MCF 10A (cell line): Measurements from ENCODE around the gene XRCC3. TPM values are rescaled to one million over a fixed set of nuclear protein-coding genes. Genes with fewer than 3 reads are reported as not detected.

Source experiments
- BruUV-seq: library from RNA; stranded (reverse); fragments of 400-500 nt; replicated peaks from 2 replicates; lab custom pipeline; 2021; lab: Mats Ljungman, UMichigan
- CTCF ChIA-PET: fragments of 300-600 bp; sonication (Branson Sonifier 250); formaldehyde crosslinking; extraction: SDS; loops from one replicate; lab custom pipeline; 2021; ENCODE audit warnings: antibody characterized with exemption, inconsistent platforms; lab: Yijun Ruan, JAX
- POLR2A ChIA-PET: fragments of 300-600, 350-650 bp; sonication (Branson Sonifier 250); formaldehyde crosslinking; extraction: SDS; loops from one replicate; lab custom pipeline; 2020; ENCODE audit warnings: antibody characterized with exemption, inconsistent platforms; lab: Yijun Ruan, JAX
- DNase-seq: peaks from one replicate; pipeline ENCODE4 v3.0.0-alpha.2; 2018; ENCODE audit not compliant: unreplicated experiment
- H3K27ac Mint-ChIP-seq: one replicate; pipeline ENCODE4 v1.8.0; 2022; ENCODE audit warnings: mild to moderate bottlenecking, low read depth, mixed read lengths; ENCODE audit not compliant: unreplicated experiment
- H3K27me3 Mint-ChIP-seq: one replicate; pipeline ENCODE4 v1.8.0; 2022; ENCODE audit warnings: mixed read lengths; ENCODE audit not compliant: insufficient read depth, unreplicated experiment
- H3K36me3 Mint-ChIP-seq: one replicate; pipeline ENCODE4 v1.8.0; 2022; ENCODE audit warnings: mild to moderate bottlenecking, moderate library complexity, mixed read lengths; ENCODE audit not compliant: insufficient read depth, unreplicated experiment
- H3K4me1 Mint-ChIP-seq: one replicate; pipeline ENCODE4 v1.8.0; 2022; ENCODE audit warnings: mixed read lengths; ENCODE audit not compliant: insufficient read depth, unreplicated experiment
- H3K4me3 Mint-ChIP-seq: one replicate; pipeline ENCODE4 v1.8.0; 2022; ENCODE audit warnings: mild to moderate bottlenecking, moderate library complexity, mixed read lengths; ENCODE audit not compliant: unreplicated experiment
- H3K9me3 Mint-ChIP-seq: one replicate; pipeline ENCODE4 v1.8.0; 2022; ENCODE audit warnings: mixed read lengths; ENCODE audit not compliant: unreplicated experiment
- CTCF ChIP-seq: fragments of 200-600 bp; IDR thresholded peaks from one replicate; pipeline ENCODE4 v1.8.0; 2022; ENCODE audit warnings: antibody characterized with exemption, mild to moderate bottlenecking; ENCODE audit not compliant: unreplicated experiment
- intact Hi-C: fragments of 100-400 bp; cut with micrococcal nuclease; formaldehyde crosslinking; loops from 2 replicates; pipeline ENCODE4 v1.14.1; 2022
- total RNA-seq: library from RNA; stranded (reverse); gene quantifications from 2 replicates; pipeline ENCODE4 v1.2.3, GENCODE V29; 2022

The XRCC3 gene
- total RNA-seq, 1 experiment from 2014 or later, result 17.5 TPM

- BruUV-seq, result TSS peak; percentile 3
- TF ChIP-seq CTCF, result no peak
- CTCF ChIA-PET, result interaction anchor here (0.6 kb wide), 1 partner anchor 15 kb away, joined by 3 read pairs; no protein-coding TSS in a partner anchor
- no peak overlapping the region for H3K4me3 Mint-ChIP-seq
- H3K27me3 Mint-ChIP-seq, result no peaks in the 10 kb centered on the region
- H3K36me3 Mint-ChIP-seq, result peaks cover 56% of the 10 kb centered on the region
- POLR2A ChIA-PET, result interaction anchor here (0.6 to 0.7 kb wide), 2 partner anchors 15 to 1137 kb away, joined by 3 read pairs; no protein-coding TSS in a partner anchor
- H3K4me1 Mint-ChIP-seq, result peaks cover 14% of the 10 kb centered on the region
- H3K27ac Mint-ChIP-seq, result peak overlapping the region; percentile 39
- DNase-seq, result no peak
- no peaks in the 10 kb centered on the region for H3K9me3 Mint-ChIP-seq
- intact Hi-C loops, result no loop called here
Observed at GRCh38 chr14:103696466-103697071, 18.7 kb downstream of the XRCC3 start.

GRCh38 chr14:103696070-103696402 is 19.2 kb downstream of the XRCC3 start:
- Mint-ChIP-seq H3K36me3 (peaks cover 56% of the 10 kb centered on the region), H3K27ac (peak overlapping the region; percentile 39), H3K27me3 (no peaks in the 10 kb centered on the region), H3K9me3 (no peaks in the 10 kb centered on the region), H3K4me3 (no peak overlapping the region), H3K4me1 (peaks cover 14% of the 10 kb centered on the region)
- ChIA-PET CTCF (no interaction called here), POLR2A (interaction anchor here (1.4 kb wide), 1 partner anchor 19 kb away, joined by 6 read pairs; the partner anchor contains the start of genes XRCC3 and ZFYVE21)
- intact Hi-C loops, result no loop called here
- BruUV-seq, result no TSS peak
- no peak for DNase-seq
- no peak for TF ChIP-seq CTCF

- BruUV-seq, result no TSS peak
Observed at GRCh38 chr14:103695296-103696069, 19.8 kb downstream of the XRCC3 start.

More at GRCh38 chr14:103695296-103696069, 19.8 kb downstream of the XRCC3 start:
- Mint-ChIP-seq H3K27ac (no peak overlapping the region), H3K4me1 (peaks cover 14% of the 10 kb centered on the region), H3K36me3 (peaks cover 56% of the 10 kb centered on the region), H3K9me3 (no peaks in the 10 kb centered on the region), H3K27me3 (no peaks in the 10 kb centered on the region), H3K4me3 (no peak overlapping the region)
- POLR2A ChIA-PET, result interaction anchor here (1.1 to 1.4 kb wide), 2 partner anchors 17 to 20 kb away, joined by 3 to 6 read pairs; partner anchors contain the start of genes XRCC3 and ZFYVE21
- no peak for TF ChIP-seq CTCF
- CTCF ChIA-PET, result no interaction called here
- no peak for DNase-seq
- intact Hi-C loops, result no loop called here
